HCT116 (cell line): ENCODE results near the gene HTRA3. TPM values are rescaled to one million over a fixed set of nuclear protein-coding genes. Genes with fewer than 3 reads are reported as not detected.

Experiments used
- ATAC-seq: fragments of 200-7000 bp; cut with Tn5 transposase; 2 replicates; pipeline ENCODE4 v1.9.1; 2020; ENCODE audit warnings: mild to moderate bottlenecking, moderate library complexity
- BruUV-seq: library from RNA; stranded (reverse); fragments of 400-500 nt; replicated peaks from 2 replicates; lab custom pipeline; 2021; lab: Mats Ljungman, UMichigan
- CTCF ChIA-PET: fragments of 300-600 bp; sonication (Branson Sonifier 250); formaldehyde crosslinking; loops from one replicate; lab custom pipeline; 2021; ENCODE audit warnings: antibody characterized with exemption; lab: Charles Lee
- POLR2A ChIA-PET: fragments of 300-600, 350-600 bp; sonication (Branson Sonifier 250); formaldehyde crosslinking; loops from one replicate; lab custom pipeline; 2021; ENCODE audit warnings: antibody characterized with exemption; lab: Charles Lee
- RAD21 ChIA-PET, 2 experiments: fragments of 300-600 bp; sonication (Branson Sonifier 250); formaldehyde crosslinking; loops; one replicate each; lab custom pipeline; 2023; ENCODE audit warnings: low total read pairs in 2 of 2; ENCODE audit not compliant: uncharacterized antibody in 2 of 2, unreplicated experiment in 2 of 2, low non-redundant PET in 1 of 2; lab: Charles Lee
- DNase-seq: peaks from one replicate; pipeline ENCODE4 v3.0.0-alpha.2; 2010; ENCODE audit warnings: low read depth, low spot score
- H2AFZ ChIP-seq: fragments of 200-600 bp; shearing (Covaris generic), sonication (generic); 2 replicates; pipeline ENCODE4 v1.6.1; 2017; ENCODE audit warnings: low read depth, mixed run types, mixed read lengths, antibody characterized with exemption, low read length; ENCODE audit not compliant: poor library complexity, severe bottlenecking
- H3K27ac ChIP-seq: 2 replicates; pipeline ENCODE4 v1.5.1; 2012; ENCODE audit warnings: low read depth, low read length
- H3K27me3 ChIP-seq: fragments of 200-600 bp; sonication (generic); 2 replicates; pipeline ENCODE4 v1.6.1; 2016; ENCODE audit warnings: mixed run types, low read length, mixed read lengths; ENCODE audit not compliant: insufficient read depth
- H3K36me3 ChIP-seq, 2 experiments: fragments of 200-500 bp in 1 of 2; fragments of 200-600 bp in 1 of 2; sonication (Bioruptor generic) in 1 of 2; sonication (generic) in 1 of 2; 2 replicates each; pipeline versions ENCODE4 v1.5.1 to v1.6.1; 2014 to 2016; ENCODE audit warnings: low read length in 2 of 2, inconsistent platforms in 1 of 2, mixed read lengths in 1 of 2, mixed run types in 1 of 2; ENCODE audit not compliant: insufficient read depth in 2 of 2, control insufficient read depth in 1 of 2
- H3K4me1 ChIP-seq, 2 experiments: fragments of 200-600 bp in 1 of 2; sonication (generic) in 1 of 2; 2 replicates each; pipeline versions ENCODE4 v1.5.1 to v1.6.1; 2012 to 2017; ENCODE audit warnings: low read length in 2 of 2, inconsistent platforms in 1 of 2, mild to moderate bottlenecking in 1 of 2, mixed read lengths in 1 of 2, mixed run types in 1 of 2, moderate library complexity in 1 of 2; ENCODE audit not compliant: insufficient read depth in 2 of 2, control insufficient read depth in 1 of 2
- H3K4me2 ChIP-seq: fragments of 200-600 bp; sonication (generic); 2 replicates; pipeline ENCODE4 v1.6.1; 2017; ENCODE audit warnings: mixed run types, low read length, mixed read lengths
- H3K4me3 ChIP-seq, 2 experiments: fragments of 200-600 bp in 1 of 2; sonication (generic) in 1 of 2; replicated peaks in 1 of 2; 2 replicates each; pipeline ENCODE4 v1.5.1; 2011 to 2016; ENCODE audit warnings: low read length in 2 of 2, control low read depth in 1 of 2, low read depth in 1 of 2, mild to moderate bottlenecking in 1 of 2, mixed read lengths in 1 of 2, mixed run types in 1 of 2
- H3K79me2 ChIP-seq: fragments of 200-600 bp; sonication (generic); 2 replicates; pipeline ENCODE4 v1.6.1; 2017; ENCODE audit warnings: mild to moderate bottlenecking, mixed run types, low read length, moderate library complexity, mixed read lengths; ENCODE audit not compliant: insufficient read depth
- H3K9ac ChIP-seq: fragments of 200-600 bp; sonication (generic); 2 replicates; pipeline ENCODE4 v1.6.1; 2016; ENCODE audit warnings: low read length, mixed read lengths
- H3K9me2 ChIP-seq: fragments of 200-600 bp; sonication (generic), shearing (Covaris generic); 2 replicates; pipeline ENCODE4 v1.6.1; 2017; ENCODE audit warnings: mixed run types, mild to moderate bottlenecking, moderate library complexity; ENCODE audit not compliant: insufficient read depth
- H3K9me3 ChIP-seq, 2 experiments: fragments of 200-500 bp in 1 of 2; fragments of 200-600 bp in 1 of 2; sonication (Bioruptor generic) in 1 of 2; sonication (generic) in 1 of 2; 2 replicates each; pipeline ENCODE4 v1.6.1; 2014 to 2017; ENCODE audit warnings: low read length in 2 of 2, mixed read lengths in 2 of 2, inconsistent platforms in 1 of 2, low read depth in 1 of 2, mild to moderate bottlenecking in 1 of 2, mixed run types in 1 of 2, moderate library complexity in 1 of 2; ENCODE audit not compliant: control insufficient read depth in 1 of 2, insufficient read depth in 1 of 2
- H4K20me1 ChIP-seq: fragments of 200-600 bp; sonication (generic), shearing (Covaris generic); 2 replicates; pipeline ENCODE4 v1.6.1; 2017; ENCODE audit warnings: mixed run types, mild to moderate bottlenecking, moderate library complexity; ENCODE audit not compliant: insufficient read depth
- ATF3 ChIP-seq: IDR thresholded peaks from 2 replicates; pipeline ENCODE4 v1.6.1; 2012
- ELF1 ChIP-seq: IDR thresholded peaks from 2 replicates; pipeline ENCODE4 v1.6.1; 2012; ENCODE audit warnings: low read depth, borderline replicate concordance
- POLR2AphosphoS5 ChIP-seq: IDR thresholded peaks from 2 replicates; pipeline ENCODE4 v1.6.1; 2011; ENCODE audit warnings: mild to moderate bottlenecking, low read depth, low read length, moderate library complexity
- SIN3A ChIP-seq: IDR thresholded peaks from 2 replicates; pipeline ENCODE4 v1.6.1; 2012; ENCODE audit warnings: low read depth
- SRF ChIP-seq: IDR thresholded peaks from 2 replicates; pipeline ENCODE4 v1.6.1; 2012; ENCODE audit warnings: low read depth
- TCF7L2 ChIP-seq: IDR thresholded peaks from 2 replicates; pipeline ENCODE4 v1.7.0; 2011; ENCODE audit warnings: borderline replicate concordance, inconsistent platforms; ENCODE audit not compliant: insufficient read depth, insufficient read length; ENCODE audit errors: extremely low read depth
- ZBTB33 ChIP-seq: IDR thresholded peaks from 2 replicates; pipeline ENCODE4 v1.6.1; 2011; ENCODE audit warnings: mild to moderate bottlenecking, low read length, moderate library complexity; ENCODE audit not compliant: insufficient replicate concordance; ENCODE audit errors: extremely low read depth
- ZNF274 ChIP-seq: fragments of 200-500 bp; sonication (Bioruptor generic); IDR thresholded peaks from 2 replicates; pipeline ENCODE4 v1.6.1; 2014; ENCODE audit warnings: mild to moderate bottlenecking, low read depth, low read length, inconsistent platforms
- intact Hi-C: fragments of 100-400 bp; cut with micrococcal nuclease; formaldehyde crosslinking; loops from 2 replicates; pipeline ENCODE4 v1.10.0; 2022
- total RNA-seq: library from RNA; stranded (reverse); gene quantifications from one replicate; pipeline ENCODE4 v1.2.1, GENCODE V29; 2021; ENCODE audit not compliant: unreplicated experiment
- TF ChIP-seq, protein P1 (sequence below), 3 experiments: fragments of 200-600 bp in 1 of 3; sonication (generic) in 1 of 3; IDR thresholded peaks in 2 of 3; conservative IDR thresholded peaks in 1 of 3; 2 replicates each; pipeline ENCODE4 v1.5.1; 2012 to 2017; ENCODE audit warnings: low read depth in 2 of 3, low read length in 2 of 3, antibody characterized with exemption in 1 of 3, borderline replicate concordance in 1 of 3, control low read depth in 1 of 3, mild to moderate bottlenecking in 1 of 3, mixed read lengths in 1 of 3, mixed run types in 1 of 3, moderate library complexity in 1 of 3; ENCODE audit not compliant: insufficient read depth in 1 of 3

HTRA3 gene
- total RNA-seq, 1 experiment from 2014 or later: not detected

DNA sequence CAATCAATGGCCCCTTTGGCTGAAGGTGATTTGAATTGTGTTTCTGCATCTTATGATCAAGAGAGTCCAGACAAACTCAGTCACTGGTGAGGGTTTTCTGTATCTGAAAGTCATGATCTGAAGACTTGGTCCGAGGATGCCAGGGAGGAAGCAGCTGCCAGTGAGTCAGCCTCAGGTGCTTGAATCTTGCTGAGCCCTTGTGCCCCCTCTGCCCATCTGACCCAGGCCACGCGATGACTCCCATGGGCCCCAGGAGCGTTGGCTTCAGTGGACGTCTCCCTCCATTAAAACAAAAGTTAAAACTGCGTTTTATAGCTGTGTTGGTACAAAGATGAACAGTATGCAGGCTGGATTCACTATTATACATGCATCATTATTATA is 62.0 kb downstream of the HTRA3 start:
- H3K4me2 ChIP-seq: no peak overlapping the region
- intact Hi-C loops: no loop called here
- no peak overlapping the region for H3K4me3 ChIP-seq
- H3K36me3 ChIP-seq: no peaks in the 10 kb centered on the region
- TF ChIP-seq, protein P1, sequence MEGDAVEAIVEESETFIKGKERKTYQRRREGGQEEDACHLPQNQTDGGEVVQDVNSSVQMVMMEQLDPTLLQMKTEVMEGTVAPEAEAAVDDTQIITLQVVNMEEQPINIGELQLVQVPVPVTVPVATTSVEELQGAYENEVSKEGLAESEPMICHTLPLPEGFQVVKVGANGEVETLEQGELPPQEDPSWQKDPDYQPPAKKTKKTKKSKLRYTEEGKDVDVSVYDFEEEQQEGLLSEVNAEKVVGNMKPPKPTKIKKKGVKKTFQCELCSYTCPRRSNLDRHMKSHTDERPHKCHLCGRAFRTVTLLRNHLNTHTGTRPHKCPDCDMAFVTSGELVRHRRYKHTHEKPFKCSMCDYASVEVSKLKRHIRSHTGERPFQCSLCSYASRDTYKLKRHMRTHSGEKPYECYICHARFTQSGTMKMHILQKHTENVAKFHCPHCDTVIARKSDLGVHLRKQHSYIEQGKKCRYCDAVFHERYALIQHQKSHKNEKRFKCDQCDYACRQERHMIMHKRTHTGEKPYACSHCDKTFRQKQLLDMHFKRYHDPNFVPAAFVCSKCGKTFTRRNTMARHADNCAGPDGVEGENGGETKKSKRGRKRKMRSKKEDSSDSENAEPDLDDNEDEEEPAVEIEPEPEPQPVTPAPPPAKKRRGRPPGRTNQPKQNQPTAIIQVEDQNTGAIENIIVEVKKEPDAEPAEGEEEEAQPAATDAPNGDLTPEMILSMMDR (IDR thresholded peaks at IDR 0.05 in 2 of 3, conservative IDR thresholded peaks at IDR 0.05 in 1 of 3; ENCODE audit: borderline replicate concordance in 1 of 3, insufficient read depth in 1 of 3, low read depth in 2 of 3, low read length in 2 of 3): no peak
- TF ChIP-seq ATF3 (no peak), ZBTB33 (no peak), ELF1 (no peak), ZNF274 (no peak), POLR2AphosphoS5 (no peak), TCF7L2 (no peak), SIN3A (no peak), SRF (no peak)
- POLR2A ChIA-PET: no interaction called here
- no peak for ATAC-seq
- H3K9ac ChIP-seq: no peak overlapping the region
- H3K27me3 ChIP-seq: no peaks in the 10 kb centered on the region
- BruUV-seq: no TSS peak
- DNase-seq: no peak
- H3K79me2 ChIP-seq: no peaks in the 10 kb centered on the region
- no peak overlapping the region for H2AFZ ChIP-seq
- no peaks in the 10 kb centered on the region for H3K9me2 ChIP-seq
- peaks cover 0 to 7% of the 10 kb centered on the region in 2 experiments; a peak in 3 of 4 replicates for H3K9me3 ChIP-seq
- H3K27ac ChIP-seq: no peak overlapping the region
- no peaks in the 10 kb centered on the region for H4K20me1 ChIP-seq
- peaks cover 0 to 3% of the 10 kb centered on the region in 2 experiments; a peak in 1 of 4 replicates for H3K4me1 ChIP-seq
- CTCF ChIA-PET: no interaction called here
- RAD21 ChIA-PET: no interaction called here
